ENCODE data around the gene WDR19. TPM values are rescaled to one million over a fixed set of nuclear protein-coding genes. Genes with fewer than 3 reads are reported as not detected.
"Not testable (repeated sequence)": the region's sequence is repeated elsewhere in the genome, so short reads cannot be mapped to it uniquely, and the experiment has no call there.

WDR19 gene
- 25.9 and 35.1 TPM in 2 replicates for total RNA-seq
- 13.1 TPM for polyA plus RNA-seq (2012)

DNA sequence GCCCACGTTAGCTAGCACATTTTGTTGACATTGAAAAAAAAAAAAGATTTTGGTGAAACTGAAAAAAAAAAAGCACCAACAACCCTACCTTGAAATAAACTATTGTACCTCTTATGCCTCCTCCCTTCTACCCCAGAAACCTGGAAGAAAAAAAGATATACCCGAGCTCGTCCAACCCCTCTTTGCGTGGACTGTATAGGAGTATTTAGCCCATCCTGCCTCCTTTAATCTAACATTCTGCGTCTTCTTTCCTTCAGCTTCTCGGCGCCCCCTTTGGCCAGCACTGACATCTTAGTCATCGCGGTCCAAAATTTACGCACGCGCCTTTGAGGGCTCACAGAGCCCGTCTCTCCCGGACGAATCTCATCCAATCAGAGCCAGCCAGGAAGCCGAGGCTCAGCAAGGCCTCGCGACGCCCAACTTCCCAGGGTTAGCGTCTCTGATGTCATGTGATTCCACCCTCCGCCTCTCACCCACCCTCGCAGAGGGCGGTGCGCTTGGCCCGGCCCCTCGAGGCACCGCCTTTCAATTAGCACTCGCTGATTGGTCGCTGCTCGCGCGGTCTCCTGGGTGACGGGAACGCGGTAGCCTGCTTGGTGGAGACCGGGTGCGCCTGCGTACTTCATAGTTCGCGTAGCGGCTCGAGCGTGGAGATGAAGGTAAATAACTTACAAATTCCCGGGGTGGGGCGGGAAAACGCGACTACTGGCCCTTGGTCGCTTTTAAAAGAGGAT is at the start of gene WDR19:
WDR19 (plus strand) TSS at position 625 of the 734 bp plus-strand sequence; CDS start at position 654, 29 bp downstream.
- peak; percentile 100 for DNase-seq (ENCODE audit: low read depth)

DNA sequence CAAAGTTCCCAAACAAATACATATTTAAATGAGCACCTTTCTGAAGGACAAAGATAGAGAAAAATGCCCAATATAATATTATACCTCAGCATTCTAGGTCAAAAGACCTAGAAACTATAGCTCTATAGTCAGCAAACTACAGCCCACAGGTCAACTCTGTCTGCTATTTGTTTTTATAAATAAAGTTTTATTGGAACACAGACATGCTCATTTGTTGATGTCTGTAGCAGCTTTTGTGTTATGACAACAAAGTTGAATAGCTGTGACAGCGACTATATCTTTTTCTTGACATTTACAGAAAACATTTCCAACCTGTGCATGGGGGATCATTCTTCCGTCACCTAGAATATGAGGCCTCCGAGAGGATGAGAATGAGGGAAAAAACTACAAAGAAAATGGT is 48.7 kb upstream of the WDR19 start:
- DNase-seq (ENCODE audit: low read depth), result no peak

DNA sequence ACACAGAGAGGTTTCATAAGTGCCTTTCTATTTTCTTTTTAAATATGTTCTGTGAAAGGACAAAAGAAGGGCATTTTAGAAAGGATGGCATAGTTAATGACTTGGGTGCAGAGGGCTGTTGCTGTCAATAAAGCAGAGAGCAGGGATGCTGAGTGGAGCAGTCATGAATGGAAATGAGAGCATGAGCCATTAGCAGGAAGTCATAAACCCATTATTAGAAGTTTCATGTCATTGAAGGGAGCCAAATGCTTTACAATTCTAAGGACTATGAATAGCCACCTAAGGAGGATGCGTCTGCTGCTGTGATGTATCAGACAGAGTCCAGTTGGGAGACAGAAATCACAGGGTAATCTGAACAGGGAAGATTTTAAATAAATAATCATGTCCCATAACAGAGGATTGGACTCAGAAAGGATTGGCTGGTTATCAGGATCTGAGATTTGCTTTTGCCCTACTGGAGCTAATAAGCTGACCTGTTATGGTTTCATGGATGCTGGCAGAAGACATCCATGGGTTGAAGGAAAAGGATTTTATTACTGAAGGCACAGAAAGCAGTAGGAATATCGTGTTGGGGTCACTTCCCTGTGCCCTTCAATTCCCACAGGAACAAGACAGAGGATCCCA is 47.5 kb upstream of the WDR19 start:
- DNase-seq (ENCODE audit: low read depth), result peak; percentile 75

DNA sequence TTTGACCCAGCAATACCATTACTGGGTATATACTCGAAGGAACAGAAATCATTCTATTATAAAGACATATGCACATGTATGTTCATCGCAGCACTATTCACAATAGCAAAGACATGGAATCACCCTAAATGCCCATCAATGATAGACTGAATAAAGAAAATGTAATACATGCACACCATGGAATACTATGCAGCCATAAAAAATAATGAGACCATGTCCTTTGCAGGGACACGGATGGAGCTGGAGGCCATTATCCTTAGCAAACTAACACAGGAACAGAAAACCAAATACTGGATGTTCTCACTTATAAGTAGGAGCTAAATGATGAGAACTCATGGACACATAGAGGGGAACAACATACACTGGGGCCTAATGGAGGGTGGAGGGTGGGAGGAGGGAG is 44.1 kb upstream of the WDR19 start:
- DNase-seq (ENCODE audit: low read depth), result not testable (repeated sequence)

DNA sequence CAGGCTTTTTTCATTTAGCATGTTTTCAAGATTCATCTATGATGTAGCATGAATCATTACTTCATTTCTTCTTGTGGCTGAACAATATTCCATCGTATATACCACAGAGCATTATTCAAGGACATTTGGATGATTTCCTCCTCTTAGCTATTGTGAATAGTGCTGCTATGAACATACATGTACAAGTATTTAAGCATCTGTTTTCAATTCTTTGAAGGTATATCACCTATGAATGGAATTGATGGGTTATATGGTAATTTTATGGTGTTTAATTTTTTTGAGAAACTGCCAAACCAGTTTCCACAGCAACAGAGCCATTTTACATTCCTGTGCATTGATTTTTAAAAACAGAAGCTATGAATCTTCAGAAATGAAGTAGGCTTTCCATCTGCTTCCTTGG is 36.1 kb upstream of the WDR19 start:
- no peak for DNase-seq (ENCODE audit: low read depth)

DNA sequence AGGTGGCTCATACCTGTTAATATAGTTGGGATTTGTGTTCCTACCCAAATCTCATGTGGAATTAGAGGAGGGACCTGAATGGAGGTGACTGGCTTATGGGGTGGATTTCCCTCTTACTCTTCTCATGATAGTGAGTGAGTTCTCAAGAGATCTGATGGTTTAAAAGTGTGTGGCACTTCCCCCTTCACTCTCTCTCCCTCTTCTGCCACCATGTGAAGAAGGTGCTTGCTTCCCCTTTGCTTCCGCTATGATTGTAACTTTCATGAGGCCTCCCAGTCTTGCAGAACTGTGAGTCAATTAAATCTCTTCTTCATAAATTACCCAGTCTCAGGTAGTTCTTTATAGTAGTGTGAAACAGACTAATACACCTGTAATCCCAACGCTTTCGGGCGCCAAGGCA is 28.3 kb upstream of the WDR19 start:
- no peak for DNase-seq (ENCODE audit: low read depth)

DNA sequence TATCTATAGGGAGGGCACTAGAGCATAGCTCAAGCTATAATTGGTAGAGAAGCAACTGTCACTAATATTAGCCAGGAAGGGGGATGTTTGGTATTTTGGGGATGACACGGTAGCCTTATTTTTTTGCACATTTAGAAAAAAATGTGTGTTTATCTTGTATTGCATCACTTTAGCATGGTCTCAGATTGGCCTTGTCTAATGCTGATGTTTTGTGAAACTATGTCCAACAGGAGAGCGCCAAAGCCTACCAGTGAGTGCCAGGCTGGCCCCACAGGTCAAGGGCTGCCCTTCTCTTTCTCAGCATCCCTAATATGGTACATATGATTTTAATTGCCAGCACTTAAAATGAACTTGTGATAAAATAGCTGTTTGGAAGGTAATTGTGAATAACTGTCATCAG is 24.8 kb upstream of the WDR19 start:
- DNase-seq (ENCODE audit: low read depth), result no peak

DNA sequence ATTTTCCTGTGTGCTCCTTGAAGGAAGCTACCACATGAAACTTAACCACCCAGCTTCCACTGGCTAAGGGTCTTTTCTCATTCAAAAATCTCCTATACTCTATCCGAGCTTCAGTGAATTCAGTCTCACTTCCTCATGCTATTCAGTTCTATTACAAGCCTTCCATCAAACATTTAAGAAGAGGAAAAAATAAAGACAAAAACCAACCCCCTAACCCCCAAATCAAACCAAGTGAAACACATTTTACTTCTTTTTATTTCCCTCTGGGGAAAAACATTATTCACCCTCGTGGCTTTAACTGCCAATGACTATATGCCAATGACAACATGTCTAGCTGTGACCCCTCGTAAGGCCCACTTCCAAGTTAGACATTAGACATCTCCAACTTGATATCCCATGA is 16.2 kb upstream of the WDR19 start:
- no peak for DNase-seq (ENCODE audit: low read depth)

DNA sequence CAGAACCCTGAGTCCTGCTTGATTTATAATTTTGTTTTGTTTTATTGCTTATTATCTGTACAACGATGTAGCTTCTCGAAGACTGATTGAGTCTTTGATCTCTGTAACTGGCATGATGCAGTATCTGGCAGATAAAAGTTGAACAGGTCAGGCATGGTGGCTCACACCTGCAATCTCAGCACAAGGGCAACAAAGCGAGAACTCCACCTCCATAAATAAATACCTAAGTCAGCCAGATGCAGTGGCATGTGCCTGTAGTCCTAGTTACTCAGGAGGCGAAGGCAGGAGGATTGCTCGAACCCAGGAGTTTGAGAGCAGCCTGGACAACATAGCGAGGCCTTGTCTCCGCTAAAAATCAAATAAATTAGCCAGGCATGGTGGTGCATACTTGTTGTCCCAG is 15.7 kb upstream of the WDR19 start:
- DNase-seq (ENCODE audit: low read depth), result no peak

DNA sequence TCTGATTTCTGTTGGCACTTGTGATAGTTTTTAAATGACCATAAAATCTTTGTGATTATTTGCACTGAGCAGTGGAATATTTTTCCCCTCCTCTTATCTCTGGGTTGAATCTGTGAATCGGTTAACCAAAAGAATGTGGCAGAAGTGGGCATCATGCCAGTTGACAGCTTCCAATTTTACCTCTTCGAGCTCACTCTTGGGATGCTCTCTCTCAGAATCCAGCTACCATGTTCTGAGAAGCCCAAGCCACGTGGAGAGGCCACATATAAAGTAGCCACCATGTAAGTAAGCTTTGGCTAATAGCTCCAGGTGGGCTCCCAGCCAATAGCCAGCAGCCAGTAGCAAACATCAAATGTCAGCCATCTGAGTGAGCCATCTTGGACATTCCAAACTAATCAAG is 12.9 kb upstream of the WDR19 start:
- peak; percentile 39 for DNase-seq (ENCODE audit: low read depth)

DNA sequence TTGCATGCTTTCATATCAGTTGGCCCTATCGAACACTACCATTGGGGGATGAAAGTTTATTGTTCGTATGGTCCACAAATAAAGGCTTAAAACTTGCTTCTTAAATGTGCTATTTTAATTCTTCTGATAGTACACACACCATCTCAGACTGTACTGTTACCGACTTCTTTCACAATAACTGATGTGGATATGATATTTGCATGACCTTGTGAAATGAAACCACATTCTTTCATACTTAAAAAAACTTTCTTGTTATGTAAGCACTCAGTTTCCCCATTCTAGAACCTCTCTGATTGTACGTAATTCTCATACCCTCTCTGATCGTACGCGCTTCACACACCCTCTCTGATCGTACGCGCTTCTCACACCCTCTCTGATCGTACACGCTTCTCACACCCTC is 12.0 kb upstream of the WDR19 start:
- no peak for DNase-seq (ENCODE audit: low read depth)

DNA sequence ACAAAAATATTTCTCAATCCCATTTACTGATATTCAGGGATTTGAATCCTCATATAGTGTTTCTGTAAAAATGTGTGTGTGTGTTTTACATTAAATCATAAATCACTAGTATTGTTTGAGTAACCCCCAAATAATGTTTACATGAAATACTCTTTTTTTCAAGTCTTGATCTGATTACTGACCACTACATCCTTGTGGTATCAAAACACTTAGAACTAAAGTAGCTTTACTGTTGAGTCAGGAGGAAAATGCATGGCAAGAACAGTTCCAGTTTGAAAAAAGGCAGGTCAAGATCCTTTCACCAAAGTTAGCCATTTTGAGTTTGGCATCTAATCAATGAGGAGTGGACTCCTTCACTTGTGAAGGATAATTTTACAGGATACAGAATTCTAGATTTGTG is 3.6 kb upstream of the WDR19 start:
- no peak for DNase-seq (ENCODE audit: low read depth)

DNA sequence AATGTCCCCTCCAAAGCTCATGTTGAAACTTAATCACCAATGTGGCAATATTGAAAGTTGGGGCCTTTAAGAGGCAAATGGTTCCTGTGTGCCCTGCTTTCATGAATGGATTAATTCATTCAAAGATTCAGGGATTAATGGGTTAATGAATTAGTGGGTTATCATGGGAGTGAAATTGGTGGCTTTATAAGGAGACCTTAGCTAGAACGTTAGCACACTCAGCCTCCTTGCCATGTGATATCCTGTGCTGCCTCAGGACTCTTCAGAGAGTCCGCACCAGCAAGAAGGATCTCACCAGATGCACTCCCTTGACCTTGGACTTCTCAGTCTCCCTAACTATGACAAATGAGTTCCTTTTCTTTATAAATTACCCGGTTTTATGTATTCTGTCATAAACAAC is 2.6 kb upstream of the WDR19 start:
- no peak for DNase-seq (ENCODE audit: low read depth)

DNA sequence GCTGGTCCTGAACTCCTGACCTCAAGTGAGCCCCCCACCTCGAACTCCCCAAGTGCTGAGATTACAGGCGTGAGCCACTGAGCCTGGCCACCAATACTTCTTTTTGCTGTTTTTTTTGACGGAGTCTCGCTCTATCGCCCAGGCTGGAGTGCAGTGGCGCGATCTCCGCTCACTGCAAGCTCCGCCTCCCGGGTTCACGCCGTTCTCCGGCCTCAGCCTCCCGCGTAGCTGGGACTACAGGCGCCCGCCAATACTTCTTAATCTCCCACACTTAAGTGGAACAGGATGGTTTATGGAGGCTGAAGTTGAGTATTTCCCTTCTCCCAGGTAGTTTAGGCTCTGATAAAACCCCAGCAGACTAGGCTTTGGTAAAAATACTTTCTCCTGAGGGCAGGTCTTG is 1.7 kb upstream of the WDR19 start:
- DNase-seq (ENCODE audit: low read depth), result not testable (repeated sequence)

DNA sequence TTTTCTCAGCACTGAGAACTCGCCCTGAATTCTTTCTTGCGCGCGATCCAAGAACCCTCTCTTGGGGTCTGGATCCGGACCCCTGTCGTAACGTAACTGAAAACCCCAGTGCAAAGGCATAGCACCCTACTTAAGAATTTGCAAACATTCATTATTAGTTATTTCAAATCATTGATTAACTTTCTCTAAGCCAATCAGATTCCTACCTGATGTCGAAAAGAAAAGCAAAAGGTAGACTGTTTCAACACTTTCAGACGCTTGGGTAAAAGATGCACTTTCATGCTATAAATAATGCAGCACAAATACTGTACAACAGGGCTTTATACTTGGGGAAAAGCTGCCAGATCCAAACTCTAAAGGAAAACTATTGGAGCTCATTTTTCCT is 817 bp upstream of the WDR19 start:
- DNase-seq (ENCODE audit: low read depth), result no peak

DNA sequence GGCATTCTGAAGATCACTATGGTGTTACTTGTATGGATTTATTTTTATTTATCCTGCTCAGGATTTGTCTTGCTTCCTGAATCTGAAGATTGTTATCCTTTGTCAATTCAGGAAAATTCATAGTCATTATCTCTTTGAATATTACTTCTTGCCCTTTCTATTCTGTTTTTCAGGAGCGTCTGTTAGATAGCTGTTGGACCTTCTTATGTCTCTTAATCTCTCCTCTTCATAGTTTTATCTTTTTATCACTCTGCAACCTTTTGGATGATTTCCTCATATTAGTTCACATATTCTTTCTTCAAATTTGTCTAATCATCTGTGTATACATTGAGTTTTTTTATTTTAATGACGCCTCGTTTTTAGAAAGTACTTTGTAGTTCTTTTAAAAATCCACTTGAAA is 19.6 kb downstream of the WDR19 start:
- DNase-seq (ENCODE audit: low read depth), result no peak

DNA sequence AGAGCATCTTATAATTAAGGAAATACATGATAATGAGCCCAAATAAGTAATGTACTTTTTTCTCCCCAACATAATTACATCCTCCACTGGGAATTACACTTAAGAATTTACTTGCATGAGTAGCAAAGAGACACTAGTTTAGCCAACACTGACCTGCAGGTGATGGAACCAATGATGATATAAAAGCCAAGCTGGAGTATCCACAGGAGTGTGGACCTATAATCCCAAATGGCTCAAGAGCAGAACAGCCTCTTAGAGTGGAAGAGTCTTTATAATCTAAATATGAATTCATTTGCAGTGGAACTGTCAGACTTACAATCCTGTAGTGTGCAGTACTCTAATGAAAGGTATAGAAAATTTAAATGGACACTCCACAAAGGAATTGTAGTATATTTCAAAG is 22.2 kb downstream of the WDR19 start:
- DNase-seq (ENCODE audit: low read depth), result no peak

DNA sequence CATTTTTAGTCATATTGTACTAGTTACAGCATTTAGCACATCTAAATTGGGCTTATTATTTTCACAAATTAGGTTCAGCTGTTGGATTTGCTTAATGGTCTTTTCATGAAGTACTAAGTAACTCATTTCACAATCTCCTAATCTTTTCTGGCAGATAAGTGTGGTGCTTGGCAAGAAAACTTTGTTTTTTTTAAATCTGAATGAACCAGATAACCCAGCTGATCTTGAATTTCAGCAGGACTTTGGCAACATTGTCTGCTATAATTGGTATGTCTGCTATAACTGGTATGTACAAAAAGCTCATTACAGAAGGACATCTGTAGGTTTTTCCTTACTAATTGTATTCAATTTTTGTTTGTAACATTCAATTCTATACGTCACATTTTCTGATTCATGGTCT is 22.7 kb downstream of the WDR19 start:
- no peak for DNase-seq (ENCODE audit: low read depth)

DNA sequence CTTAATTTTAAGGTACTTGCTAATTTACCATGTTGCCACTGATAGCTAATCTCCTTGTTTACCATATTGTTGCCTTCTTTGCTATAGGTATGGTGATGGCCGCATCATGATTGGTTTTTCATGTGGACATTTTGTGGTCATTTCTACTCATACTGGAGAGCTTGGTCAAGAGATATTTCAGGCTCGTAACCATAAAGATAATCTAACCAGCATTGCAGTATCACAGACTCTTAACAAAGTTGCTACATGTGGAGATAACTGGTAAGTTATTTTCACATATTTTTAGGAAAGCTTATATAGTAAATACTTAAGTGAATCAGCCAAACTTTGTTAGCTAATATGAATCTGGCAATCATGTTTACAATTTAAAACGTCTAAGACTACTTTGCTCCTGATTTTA is 23.1 kb downstream of the WDR19 start:
- no peak for DNase-seq (ENCODE audit: low read depth)

DNA sequence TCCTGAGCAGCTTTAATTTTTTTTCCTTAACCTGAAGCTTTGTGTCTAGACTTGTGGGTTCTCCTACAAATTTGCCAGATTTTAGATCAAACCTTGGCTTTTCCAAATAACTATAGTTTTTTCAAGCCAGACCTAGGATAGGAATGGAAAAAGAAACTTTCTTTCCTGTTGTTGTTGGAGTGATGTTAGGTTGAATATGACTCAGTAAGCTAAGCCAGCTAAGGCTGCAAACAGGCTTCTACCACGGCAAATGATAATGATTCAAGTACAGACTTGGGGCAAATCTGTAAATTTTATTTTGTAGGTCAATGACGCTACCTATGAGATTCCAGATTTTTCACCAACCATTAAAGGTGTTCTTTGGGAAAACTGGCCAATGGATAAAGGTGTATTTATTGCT is 45.6 kb downstream of the WDR19 start:
- no peak for DNase-seq (ENCODE audit: low read depth)

DNA sequence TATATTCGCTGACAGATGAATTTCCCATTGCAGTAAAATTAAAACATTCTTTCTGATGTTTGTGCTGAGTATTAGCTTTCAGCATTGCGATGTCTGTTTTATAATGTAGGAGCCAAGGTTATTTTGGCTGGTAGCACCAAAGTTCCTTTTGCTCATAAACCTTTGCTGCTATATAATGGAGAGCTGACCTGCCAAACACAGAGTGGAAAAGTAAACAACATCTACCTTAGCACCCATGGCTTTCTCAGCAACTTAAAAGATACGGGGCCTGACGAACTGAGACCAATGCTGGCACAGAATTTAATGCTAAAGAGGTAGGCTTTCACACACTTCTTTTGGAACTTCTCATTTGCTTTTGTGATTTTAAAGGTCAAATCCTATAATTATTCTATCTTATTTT is 46.0 kb downstream of the WDR19 start:
- no peak for DNase-seq (ENCODE audit: low read depth)

DNA sequence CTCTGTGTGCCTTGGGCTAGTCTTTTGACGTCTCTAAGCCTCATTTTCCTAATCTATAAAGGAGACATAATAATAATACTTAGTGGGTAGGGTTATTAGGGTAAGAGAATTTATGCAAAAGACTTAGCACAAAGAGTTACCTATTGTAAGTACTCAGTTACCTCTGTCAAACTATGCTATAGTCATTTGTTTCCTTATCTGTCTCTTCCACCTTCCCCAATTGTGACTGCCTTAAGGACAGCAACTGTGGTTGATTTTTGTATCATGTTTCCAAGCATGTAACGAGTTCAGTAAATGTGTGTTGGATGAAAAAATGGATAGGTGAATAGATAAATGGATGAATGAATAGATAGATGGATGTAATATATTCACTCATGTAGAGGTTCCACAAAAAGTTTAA is 48.1 kb downstream of the WDR19 start:
- DNase-seq (ENCODE audit: low read depth), result no peak

DNA sequence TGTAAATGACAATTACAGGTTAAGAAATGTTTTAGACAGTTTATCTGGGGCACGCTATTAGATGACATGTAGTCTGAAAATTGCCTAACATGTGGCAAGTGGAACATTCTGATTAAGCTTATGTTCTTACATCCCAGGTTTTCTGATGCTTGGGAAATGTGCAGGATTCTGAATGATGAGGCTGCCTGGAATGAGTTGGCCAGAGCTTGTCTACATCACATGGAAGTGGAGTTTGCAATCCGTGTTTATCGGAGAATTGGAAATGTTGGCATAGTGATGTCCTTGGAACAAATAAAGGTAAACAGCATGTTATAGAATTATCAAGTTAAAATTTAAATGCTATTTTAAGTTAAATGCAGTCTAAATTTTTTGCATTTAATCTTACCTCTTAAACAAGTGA is 49.3 kb downstream of the WDR19 start:
- DNase-seq (ENCODE audit: low read depth), result no peak
